ENCODE results near the gene CXCL8. TPM values are rescaled to one million over a fixed set of nuclear protein-coding genes. Genes with fewer than 3 reads are reported as not detected.

CXCL8 gene
- total and polyA plus RNA-seq, 9 of the 15 experiments (the other 6 are each of a cell fraction or from before 2014, with no cell fraction given): 1.6 to 7.7 (median 3.3) TPM

- Histone ChIP-seq H3K4me3 (no peak overlapping the region), H3K9ac (ENCODE audit: insufficient read depth in 1 of 2, low read depth in 2 of 2, low read length in 2 of 2) (no peak overlapping the region), H3K27me3 (ENCODE audit: control insufficient read depth in 2 of 2, insufficient read depth in 2 of 2, low read length in 2 of 2) (no peaks in the 10 kb centered on the region), H3K27ac (ENCODE audit: extremely low read depth, low read depth, low read length) (no peak overlapping the region), H3K9me1 (ENCODE audit: control insufficient read depth, insufficient read depth, low read length) (no peaks in the 10 kb centered on the region), H3K4me2 (ENCODE audit: insufficient read depth, low read length) (no peak overlapping the region), H2AFZ (ENCODE audit: low read depth, low read length) (no peak overlapping the region), H3K36me3 (ENCODE audit: control insufficient read depth, insufficient read depth, low read length) (no peaks in the 10 kb centered on the region), H3K9me3 (replicated peaks; ENCODE audit: control insufficient read depth, insufficient read depth, low read depth, low read length) (no peaks in the 10 kb centered on the region), H3K79me2 (ENCODE audit: control insufficient read depth, insufficient read depth, low read length) (no peaks in the 10 kb centered on the region), H4K20me1 (replicated peaks; ENCODE audit: control insufficient read depth, insufficient read depth, low read length) (no peaks in the 10 kb centered on the region), H3K4me1 (replicated peaks in 1 of 2; ENCODE audit: control insufficient read depth in 2 of 2, insufficient read depth in 2 of 2, low read length in 2 of 2) (no peaks in the 10 kb centered on the region)
- FAIRE-seq (no peak), DNase-seq (ENCODE audit: extremely low read depth in 1 of 4, low spot score in 3 of 4) (no peak), ATAC-seq (no peak)
- CTCF ChIA-PET (ENCODE audit: low intra/inter-chr PET ratio): no interaction called here
- in situ Hi-C loops (cut with MboI) (no loop called here), intact Hi-C loops (cut with micrococcal nuclease) (no loop called here)
- WGBS (ENCODE audit: insufficient coverage, low coverage, missing lambda C conversion rate): 57% methylated on average over 2 of the region's 2 CpGs
- POLR2A ChIA-PET: no interaction called here
- no TSS peak for BruUV-seq (replicated peaks)
- no peak for TF ChIP-seq CTCF (IDR thresholded peaks at IDR 0.05 in 2 of 3, conservative IDR thresholded peaks at IDR 0.05 in 1 of 3; ENCODE audit: insufficient read depth in 2 of 3, low read depth in 1 of 3, low read length in 3 of 3)
- TF ChIP-seq ZNF134 (CRISPR knock-in tag; conservative IDR thresholded peaks at IDR 0.05): no peak
- TF ChIP-seq PRPF4 (IDR thresholded peaks at IDR 0.05; ENCODE audit: insufficient read depth, low read depth, low read length, poor library complexity, severe bottlenecking): no peak
- TF ChIP-seq ZNF639 (CRISPR knock-in tag; conservative IDR thresholded peaks at IDR 0.05 in 1 of 2, IDR thresholded peaks at IDR 0.05 in 1 of 2): no peak
- TF ChIP-seq BCLAF1 (IDR thresholded peaks at IDR 0.05; ENCODE audit: borderline replicate concordance in 1 of 2, control insufficient read depth in 1 of 2, low read depth in 2 of 2, low read length in 1 of 2): no peak
- TF ChIP-seq CCAR2 (IDR thresholded peaks at IDR 0.05; ENCODE audit: low read depth, low read length): no peak
- no peak for TF ChIP-seq PML (IDR thresholded peaks at IDR 0.05; ENCODE audit: low read length)
- no peak for TF ChIP-seq NR2F6 (CRISPR knock-in tag; IDR thresholded peaks at IDR 0.05)
- no peak for TF ChIP-seq OTX1 (CRISPR knock-in tag; IDR thresholded peaks at IDR 0.05)
- no peak for TF ChIP-seq SMAD2 (IDR thresholded peaks at IDR 0.05; ENCODE audit: low read depth, low read length)
- TF ChIP-seq SRSF1 (IDR thresholded peaks at IDR 0.05; ENCODE audit: low read depth, low read length): no peak
These were observed 47.7 kb upstream of the CXCL8 start for GRCh38 chr4:73692701-73693100.
